ENCODE measurements around the gene POLDIP2.

Gene POLDIP2

GRCh38 chr17:28317099-28317965 is 40.0 kb downstream of the POLDIP2 start:
- DNase-seq (ENCODE audit: low read depth) = no peak

DNA sequence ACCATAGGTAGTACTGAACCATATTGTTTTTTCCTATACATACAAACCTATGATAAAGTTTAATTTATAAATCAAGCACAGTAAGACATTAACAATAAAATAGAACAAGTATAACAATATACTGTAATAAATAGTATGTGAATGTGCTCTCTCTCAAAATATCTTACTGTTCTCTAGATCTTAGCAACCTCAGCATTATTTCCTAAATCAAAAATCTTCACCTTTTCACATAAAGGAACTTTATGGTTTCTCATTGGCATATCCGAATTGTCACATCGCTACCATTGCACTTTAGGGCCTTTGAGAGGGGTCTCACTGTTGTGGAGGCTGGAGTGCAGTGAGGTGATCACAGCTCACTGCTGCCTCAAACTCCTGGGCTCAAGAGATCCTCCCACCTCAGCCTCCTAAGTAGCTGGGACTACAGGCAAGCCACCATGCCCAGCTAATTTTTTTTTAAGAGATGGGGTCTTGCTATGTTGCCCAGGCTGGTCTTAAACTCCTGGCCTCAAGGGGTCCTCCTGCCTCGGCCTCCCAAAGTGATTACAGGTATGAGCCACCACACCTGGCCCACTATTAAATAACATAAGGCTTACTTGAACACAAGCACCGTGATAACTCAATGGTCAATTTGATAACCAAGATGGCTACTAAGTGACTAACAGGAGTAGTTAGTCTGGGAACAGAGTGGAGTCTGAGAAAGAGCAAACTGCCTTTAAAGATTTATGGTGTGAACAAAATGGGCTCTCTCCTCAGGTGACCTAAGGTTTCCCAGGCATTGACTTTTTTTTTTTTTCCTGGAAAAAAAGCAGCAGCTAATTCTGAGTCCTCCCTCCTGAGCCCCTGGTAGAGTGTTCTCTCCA is 41.3 kb downstream of the POLDIP2 start:
- DNase-seq (ENCODE audit: low read depth) = no peak

GRCh38 chr17:28313841-28314240 is 43.5 kb downstream of the POLDIP2 start:
- DNase-seq (ENCODE audit: low read depth) = no peak

DNA sequence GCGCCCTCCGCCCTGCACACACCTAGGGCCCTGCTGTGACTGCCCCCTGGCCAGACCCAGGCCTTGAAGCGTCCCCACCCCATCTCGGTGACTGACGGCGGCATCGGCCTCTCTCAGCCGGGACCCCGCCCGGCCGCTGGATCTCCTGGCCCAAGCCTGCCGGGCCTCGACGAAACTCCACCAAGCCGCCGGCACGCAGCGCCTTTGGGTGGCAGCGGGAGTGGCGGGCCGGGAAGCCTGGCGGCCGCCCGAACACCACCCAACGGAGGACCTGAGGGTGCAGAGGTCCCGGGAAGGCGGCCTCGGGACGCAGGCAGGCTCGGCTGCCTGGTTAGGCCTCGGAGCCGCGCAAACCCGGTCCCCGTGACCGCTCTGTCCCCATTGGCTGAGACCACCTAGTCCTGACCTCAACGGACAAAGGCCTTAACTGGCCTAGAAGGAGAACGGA is 50.3 kb downstream of the POLDIP2 start:
- DNase-seq (ENCODE audit: low read depth) = no peak

DNA sequence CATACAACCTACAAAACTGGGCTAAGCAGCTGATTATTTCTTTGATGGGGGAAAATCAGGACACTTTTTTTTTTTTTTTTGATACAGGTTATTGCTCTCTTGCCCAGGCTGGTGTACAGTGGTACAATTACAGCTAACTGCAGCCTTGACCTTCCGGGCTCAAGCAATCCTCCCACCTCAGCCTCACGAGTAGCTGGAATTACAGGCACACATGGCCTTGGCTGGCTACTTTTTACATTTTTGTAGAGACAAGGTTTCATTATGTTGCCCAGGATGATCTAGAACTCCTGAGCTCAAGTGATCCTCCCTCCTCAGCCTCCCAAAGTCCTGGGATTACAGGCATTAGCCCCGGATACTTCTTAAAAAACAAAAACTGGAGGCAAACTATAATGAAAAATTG is 58.9 kb downstream of the POLDIP2 start:
- no peak for DNase-seq (ENCODE audit: low read depth)
